Activated T-helper 17 cell treated with anti-CD3 and anti-CD28 coated beads, Interleukin-2, amount 50 U/mL, for 72 hours (primary cell): ENCODE results near the gene ERBB4. TPM values are rescaled to one million over a fixed set of nuclear protein-coding genes. Genes with fewer than 3 reads are reported as not detected.

Source experiments
- ATAC-seq: fragments of 150-1000 bp; cut with Tn5 transposase; replicated peaks from 2 replicates; pipeline ENCODE4 v1.10.0; 2021; ENCODE audit warnings: mild to moderate bottlenecking, moderate library complexity
- H3K27ac Mint-ChIP-seq: one replicate; pipeline ENCODE4 v1.8.0; 2022; ENCODE audit warnings: mixed read lengths
- H3K27me3 Mint-ChIP-seq: one replicate; pipeline ENCODE4 v1.8.0; 2022; ENCODE audit warnings: mixed read lengths
- H3K36me3 Mint-ChIP-seq: one replicate; pipeline ENCODE4 v1.8.0; 2022; ENCODE audit warnings: low read depth, mild to moderate bottlenecking, mixed read lengths
- H3K4me1 Mint-ChIP-seq: one replicate; pipeline ENCODE4 v1.8.0; 2022; ENCODE audit warnings: mixed read lengths
- H3K4me3 Mint-ChIP-seq: one replicate; pipeline ENCODE4 v1.8.0; 2022; ENCODE audit warnings: mild to moderate bottlenecking, mixed read lengths
- H3K9me3 Mint-ChIP-seq: one replicate; pipeline ENCODE4 v1.8.0; 2022; ENCODE audit warnings: mixed read lengths
- total RNA-seq, 2 donors: library from RNA; stranded (reverse); gene quantifications; one replicate each; pipeline ENCODE4 v1.2.3, GENCODE V29; 2022

Gene ERBB4
- total RNA-seq, 2 donors from 2014 or later, result not detected

- Mint-ChIP-seq H3K4me3 (no peak overlapping the region), H3K36me3 (no peaks in the 10 kb centered on the region), H3K27ac (no peak overlapping the region), H3K27me3 (no peaks in the 10 kb centered on the region), H3K9me3 (no peaks in the 10 kb centered on the region), H3K4me1 (no peaks in the 10 kb centered on the region)
- no peak for ATAC-seq
Observed at GRCh38 chr2:211673133-211673905, 865.3 kb downstream of the ERBB4 start.

DNA sequence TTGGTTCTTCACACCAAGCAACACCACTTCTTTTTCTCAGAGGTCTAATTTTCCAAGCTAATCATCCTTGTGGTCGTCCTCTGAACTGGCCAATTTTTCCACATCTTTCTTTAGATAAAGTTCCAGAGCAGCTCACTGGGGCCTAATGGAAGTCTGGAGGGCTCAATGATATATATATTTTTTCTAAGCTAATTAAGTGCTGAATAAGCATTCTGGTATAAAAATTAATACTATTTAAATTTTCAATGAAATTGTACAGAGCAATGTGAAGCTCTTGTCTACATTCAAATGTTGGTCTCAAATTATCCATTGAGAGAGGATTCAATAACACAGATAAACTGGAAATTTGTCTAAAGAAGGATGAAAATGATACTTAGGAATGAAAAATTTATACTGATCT lies 866.6 kb downstream of the ERBB4 start:
- Mint-ChIP-seq H3K4me3 (no peak overlapping the region), H3K4me1 (no peaks in the 10 kb centered on the region), H3K36me3 (no peaks in the 10 kb centered on the region), H3K9me3 (no peaks in the 10 kb centered on the region), H3K27me3 (no peaks in the 10 kb centered on the region), H3K27ac (no peak overlapping the region)
- ATAC-seq, result no peak

GRCh38 chr2:211665299-211665698 lies 873.3 kb downstream of the ERBB4 start:
- Mint-ChIP-seq H3K4me1 (no peaks in the 10 kb centered on the region), H3K27ac (no peak overlapping the region), H3K4me3 (no peak overlapping the region), H3K27me3 (no peaks in the 10 kb centered on the region), H3K36me3 (no peaks in the 10 kb centered on the region), H3K9me3 (no peaks in the 10 kb centered on the region)
- ATAC-seq, result no peak

DNA sequence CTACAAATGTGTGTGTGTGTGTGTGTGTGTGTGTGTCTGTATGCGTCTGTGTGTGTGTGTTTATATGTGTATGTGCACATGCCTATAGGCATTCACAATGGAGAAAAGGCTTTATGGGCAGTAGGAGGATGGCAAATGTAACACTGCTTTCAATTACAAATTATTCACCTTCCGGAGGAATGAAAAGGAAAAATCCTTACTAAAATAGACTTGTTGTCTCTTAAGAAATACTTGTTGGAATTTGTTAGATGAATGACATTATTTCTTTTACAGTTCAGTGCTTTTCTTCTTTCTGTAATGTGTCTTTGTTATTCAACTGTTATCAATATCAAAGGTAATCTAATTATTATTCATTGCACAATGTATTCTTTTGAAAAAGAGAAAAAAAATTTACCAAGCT lies 874.3 kb downstream of the ERBB4 start:
- H3K4me1 Mint-ChIP-seq, result no peaks in the 10 kb centered on the region
- H3K27ac Mint-ChIP-seq, result no peak overlapping the region
- ATAC-seq, result no peak
- no peak overlapping the region for H3K4me3 Mint-ChIP-seq
- H3K9me3 Mint-ChIP-seq, result no peaks in the 10 kb centered on the region
- H3K36me3 Mint-ChIP-seq, result no peaks in the 10 kb centered on the region
- H3K27me3 Mint-ChIP-seq, result no peaks in the 10 kb centered on the region

- H3K36me3 Mint-ChIP-seq, result no peaks in the 10 kb centered on the region
- no peak overlapping the region for H3K27ac Mint-ChIP-seq
- no peaks in the 10 kb centered on the region for H3K4me1 Mint-ChIP-seq
- no peaks in the 10 kb centered on the region for H3K27me3 Mint-ChIP-seq
- ATAC-seq, result no peak
- H3K4me3 Mint-ChIP-seq, result no peak overlapping the region
- H3K9me3 Mint-ChIP-seq, result no peaks in the 10 kb centered on the region
Observed at GRCh38 chr2:211654211-211654780, 884.3 kb downstream of the ERBB4 start.

DNA sequence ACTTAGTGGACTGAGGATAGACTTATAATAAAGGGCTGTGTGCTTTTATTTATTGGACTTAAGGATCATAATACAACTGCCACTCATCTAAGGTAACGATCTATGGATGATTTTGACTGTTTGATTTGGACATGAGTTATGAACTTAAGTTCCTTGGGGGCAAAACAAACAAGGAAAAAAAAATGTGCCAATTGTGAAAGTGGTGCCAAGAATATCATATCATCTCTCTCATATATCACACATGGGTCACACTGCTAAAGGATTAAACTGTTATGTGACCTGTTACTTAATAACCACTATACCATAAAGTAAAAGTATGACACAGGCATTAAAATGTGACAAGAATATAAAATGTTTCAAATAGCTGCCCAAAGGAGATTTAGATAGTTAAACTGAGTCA lies 886.3 kb downstream of the ERBB4 start:
- no peak for ATAC-seq
- H3K4me3 Mint-ChIP-seq, result no peak overlapping the region

DNA sequence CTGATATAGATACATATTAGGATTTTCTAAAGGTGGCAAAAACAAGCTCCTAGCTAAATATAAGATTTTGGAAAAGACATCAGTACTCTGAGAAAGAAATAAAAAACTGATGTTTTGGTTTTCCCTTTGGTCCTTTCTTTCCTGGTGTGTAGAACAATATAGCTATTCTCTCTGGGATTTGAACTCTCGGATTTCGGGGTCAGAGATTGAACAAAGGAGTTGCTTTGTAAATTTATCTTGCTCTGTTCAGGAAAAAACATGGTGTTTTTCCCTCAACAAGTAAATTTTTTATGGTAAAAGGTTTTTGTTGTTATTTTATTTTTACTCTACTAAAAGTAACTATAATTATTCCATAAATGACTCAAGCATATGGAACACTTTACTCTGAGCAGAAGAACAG lies 889.3 kb downstream of the ERBB4 start:
- ATAC-seq, result no peak
- H3K4me1 Mint-ChIP-seq, result no peaks in the 10 kb centered on the region

More for the DNA sequence above, 886.3 kb downstream of the ERBB4 start:
- Mint-ChIP-seq H3K36me3 (no peaks in the 10 kb centered on the region), H3K27ac (no peak overlapping the region), H3K27me3 (no peaks in the 10 kb centered on the region), H3K4me1 (no peaks in the 10 kb centered on the region), H3K9me3 (no peaks in the 10 kb centered on the region)

GRCh38 chr2:211631503-211631902 lies 907.1 kb downstream of the ERBB4 start:
- Mint-ChIP-seq H3K27ac (no peak overlapping the region), H3K4me3 (no peak overlapping the region), H3K9me3 (peaks cover 3% of the 10 kb centered on the region), H3K27me3 (no peaks in the 10 kb centered on the region), H3K4me1 (no peaks in the 10 kb centered on the region), H3K36me3 (no peaks in the 10 kb centered on the region)
- no peak for ATAC-seq

More for the DNA sequence above, 889.3 kb downstream of the ERBB4 start:
- no peaks in the 10 kb centered on the region for H3K36me3 Mint-ChIP-seq
- no peak overlapping the region for H3K4me3 Mint-ChIP-seq
- no peaks in the 10 kb centered on the region for H3K27me3 Mint-ChIP-seq
- H3K9me3 Mint-ChIP-seq, result no peaks in the 10 kb centered on the region
- H3K27ac Mint-ChIP-seq, result no peak overlapping the region

DNA sequence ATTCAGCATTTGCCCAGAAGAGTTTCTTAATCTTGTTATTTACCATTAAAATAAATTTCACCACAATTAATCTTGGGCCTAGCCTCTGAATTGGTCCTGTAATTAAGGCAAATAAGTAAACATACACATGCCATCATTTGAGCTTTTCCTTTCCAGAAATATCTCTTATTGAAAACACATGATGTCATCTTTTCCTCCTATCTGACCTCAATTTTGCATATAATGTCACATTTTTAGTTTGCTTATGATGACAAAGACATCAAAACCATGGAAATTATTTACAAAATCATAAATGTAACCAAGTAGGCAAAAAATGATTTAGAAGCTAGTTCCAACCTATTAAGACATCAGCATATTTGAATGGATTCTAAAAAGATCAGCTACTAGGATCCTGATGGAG lies 915.5 kb downstream of the ERBB4 start:
- no peaks in the 10 kb centered on the region for H3K4me1 Mint-ChIP-seq
- ATAC-seq, result no peak
- no peaks in the 10 kb centered on the region for H3K36me3 Mint-ChIP-seq
- no peak overlapping the region for H3K4me3 Mint-ChIP-seq
- peaks cover 7% of the 10 kb centered on the region for H3K9me3 Mint-ChIP-seq
- no peaks in the 10 kb centered on the region for H3K27me3 Mint-ChIP-seq
- H3K27ac Mint-ChIP-seq, result no peak overlapping the region

DNA sequence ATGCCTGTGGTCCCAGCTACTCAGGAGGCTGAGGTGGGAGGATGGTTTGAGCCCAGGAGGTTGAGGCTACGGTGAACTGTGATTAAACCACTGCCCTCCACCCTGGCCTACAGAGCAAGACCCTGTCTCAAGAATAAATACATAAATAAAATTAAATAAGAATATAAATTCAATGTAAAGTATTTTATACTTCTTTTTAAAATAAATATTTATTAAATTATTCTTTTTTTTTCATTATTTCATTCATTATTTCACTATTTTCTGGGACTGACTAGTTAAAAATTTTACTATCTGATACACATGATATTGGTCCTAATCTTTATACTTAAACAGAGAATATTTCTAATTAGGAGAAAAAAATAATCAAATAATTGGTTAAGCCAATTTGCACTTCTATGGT lies 917.6 kb downstream of the ERBB4 start:
- peaks cover 4% of the 10 kb centered on the region for H3K9me3 Mint-ChIP-seq
- no peak overlapping the region for H3K27ac Mint-ChIP-seq
- ATAC-seq, result no peak
- H3K36me3 Mint-ChIP-seq, result no peaks in the 10 kb centered on the region
- no peak overlapping the region for H3K4me3 Mint-ChIP-seq
- H3K27me3 Mint-ChIP-seq, result no peaks in the 10 kb centered on the region
- H3K4me1 Mint-ChIP-seq, result no peaks in the 10 kb centered on the region

GRCh38 chr2:211617803-211618202 lies 920.8 kb downstream of the ERBB4 start:
- Mint-ChIP-seq H3K4me1 (no peaks in the 10 kb centered on the region), H3K9me3 (no peaks in the 10 kb centered on the region), H3K4me3 (no peak overlapping the region), H3K27me3 (no peaks in the 10 kb centered on the region), H3K27ac (no peak overlapping the region), H3K36me3 (no peaks in the 10 kb centered on the region)
- no peak for ATAC-seq

GRCh38 chr2:211611621-211612020 lies 927.0 kb downstream of the ERBB4 start:
- Mint-ChIP-seq H3K36me3 (no peaks in the 10 kb centered on the region), H3K9me3 (peaks cover 3% of the 10 kb centered on the region), H3K4me3 (peak overlapping the region; percentile 80), H3K4me1 (no peaks in the 10 kb centered on the region), H3K27ac (peak overlapping the region; percentile 58), H3K27me3 (no peaks in the 10 kb centered on the region)
- ATAC-seq, result no peak

GRCh38 chr2:211611061-211611518 lies 927.5 kb downstream of the ERBB4 start:
- H3K4me3 Mint-ChIP-seq, result peak overlapping the region; percentile 80
- peak; percentile 81 for ATAC-seq
- no peaks in the 10 kb centered on the region for H3K27me3 Mint-ChIP-seq
- H3K36me3 Mint-ChIP-seq, result no peaks in the 10 kb centered on the region
- H3K27ac Mint-ChIP-seq, result peak overlapping the region; percentile 58
- no peaks in the 10 kb centered on the region for H3K4me1 Mint-ChIP-seq
- peaks cover 3% of the 10 kb centered on the region for H3K9me3 Mint-ChIP-seq

DNA sequence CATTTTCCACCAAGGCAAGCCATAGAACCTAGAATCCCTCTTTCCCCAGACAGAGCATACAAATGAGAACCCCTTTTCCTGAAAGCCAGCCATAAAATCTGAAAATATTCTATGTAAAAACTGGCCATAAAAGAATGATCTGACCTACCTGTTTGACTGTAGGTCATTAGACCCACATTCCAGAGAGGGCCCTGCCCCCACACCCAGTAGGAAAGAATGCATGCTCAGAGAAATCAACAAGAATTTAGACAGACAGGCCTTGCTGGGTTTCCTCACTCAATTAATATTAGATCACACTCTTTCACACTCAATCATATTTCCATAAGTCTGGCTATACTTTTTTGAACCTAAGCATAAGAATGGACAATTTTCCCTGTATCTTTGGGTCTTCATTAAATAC lies 929.5 kb downstream of the ERBB4 start:
- no peaks in the 10 kb centered on the region for H3K27me3 Mint-ChIP-seq
- no peaks in the 10 kb centered on the region for H3K4me1 Mint-ChIP-seq
- H3K27ac Mint-ChIP-seq, result no peak overlapping the region
- H3K36me3 Mint-ChIP-seq, result no peaks in the 10 kb centered on the region
- no peak for ATAC-seq
- H3K4me3 Mint-ChIP-seq, result no peak overlapping the region
- peaks cover 3% of the 10 kb centered on the region for H3K9me3 Mint-ChIP-seq

DNA sequence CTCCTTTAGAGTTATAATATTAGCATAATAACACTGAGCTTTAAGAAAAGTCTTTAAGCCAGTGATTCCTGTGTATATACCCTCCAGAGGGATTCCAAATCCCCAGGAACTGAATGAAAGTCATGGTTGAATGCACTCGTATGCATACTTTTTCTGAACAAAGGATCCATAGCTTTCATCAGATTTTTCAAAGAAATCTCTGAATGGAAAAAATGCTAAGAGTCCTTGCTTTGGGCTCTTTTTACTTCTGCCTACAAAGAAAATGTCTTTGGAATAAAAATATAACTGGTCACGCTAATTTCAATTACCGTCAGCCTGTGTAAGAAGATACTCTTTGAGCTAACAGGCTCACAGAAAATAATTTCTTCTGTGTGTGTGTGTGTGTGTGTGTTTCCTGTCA lies 939.5 kb downstream of the ERBB4 start:
- Mint-ChIP-seq H3K27ac (no peak overlapping the region), H3K36me3 (no peaks in the 10 kb centered on the region), H3K27me3 (no peaks in the 10 kb centered on the region), H3K4me1 (no peaks in the 10 kb centered on the region), H3K4me3 (no peak overlapping the region), H3K9me3 (peaks cover 3% of the 10 kb centered on the region)
- ATAC-seq, result no peak
